ENCODE results near the gene MIA.

The MIA gene

DNA sequence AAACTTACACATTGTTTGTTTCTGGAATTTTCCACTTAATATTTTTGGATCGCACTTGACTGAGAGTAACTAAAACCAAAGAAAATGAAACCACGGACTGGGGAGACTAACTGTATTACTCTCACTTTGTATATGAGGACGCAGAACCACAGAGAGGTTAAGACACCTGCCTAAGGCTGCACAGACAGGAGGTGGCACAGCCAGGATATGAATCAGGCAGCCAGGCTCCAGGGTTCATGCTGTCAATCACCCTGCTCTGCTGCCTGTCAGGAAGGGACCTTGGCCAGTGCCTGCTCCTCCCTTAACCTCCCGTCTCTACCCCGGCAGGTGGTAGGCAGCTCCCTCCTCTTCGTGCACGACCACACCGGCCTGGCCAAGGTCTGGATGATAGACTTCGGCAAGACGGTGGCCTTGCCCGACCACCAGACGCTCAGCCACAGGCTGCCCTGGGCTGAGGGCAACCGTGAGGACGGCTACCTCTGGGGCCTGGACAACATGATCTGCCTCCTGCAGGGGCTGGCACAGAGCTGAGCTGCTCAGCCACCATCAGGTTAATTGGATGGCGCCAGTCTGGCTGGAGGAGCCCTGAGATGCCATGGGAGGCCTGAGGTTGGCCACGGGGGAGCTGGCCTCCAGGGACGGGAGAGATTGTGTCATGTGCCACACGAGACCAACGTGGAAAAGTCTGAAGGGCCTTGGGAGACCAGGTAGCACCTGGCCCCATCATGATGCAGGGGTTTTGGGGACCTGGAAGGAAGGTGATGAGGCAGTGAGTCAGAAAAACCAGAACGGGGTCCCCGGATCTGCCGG is 36.1 kb upstream of the MIA start:
- no peak for FAIRE-seq
- TF ChIP-seq, protein P1, sequence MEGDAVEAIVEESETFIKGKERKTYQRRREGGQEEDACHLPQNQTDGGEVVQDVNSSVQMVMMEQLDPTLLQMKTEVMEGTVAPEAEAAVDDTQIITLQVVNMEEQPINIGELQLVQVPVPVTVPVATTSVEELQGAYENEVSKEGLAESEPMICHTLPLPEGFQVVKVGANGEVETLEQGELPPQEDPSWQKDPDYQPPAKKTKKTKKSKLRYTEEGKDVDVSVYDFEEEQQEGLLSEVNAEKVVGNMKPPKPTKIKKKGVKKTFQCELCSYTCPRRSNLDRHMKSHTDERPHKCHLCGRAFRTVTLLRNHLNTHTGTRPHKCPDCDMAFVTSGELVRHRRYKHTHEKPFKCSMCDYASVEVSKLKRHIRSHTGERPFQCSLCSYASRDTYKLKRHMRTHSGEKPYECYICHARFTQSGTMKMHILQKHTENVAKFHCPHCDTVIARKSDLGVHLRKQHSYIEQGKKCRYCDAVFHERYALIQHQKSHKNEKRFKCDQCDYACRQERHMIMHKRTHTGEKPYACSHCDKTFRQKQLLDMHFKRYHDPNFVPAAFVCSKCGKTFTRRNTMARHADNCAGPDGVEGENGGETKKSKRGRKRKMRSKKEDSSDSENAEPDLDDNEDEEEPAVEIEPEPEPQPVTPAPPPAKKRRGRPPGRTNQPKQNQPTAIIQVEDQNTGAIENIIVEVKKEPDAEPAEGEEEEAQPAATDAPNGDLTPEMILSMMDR (IDR thresholded peaks at IDR 0.05; ENCODE audit: insufficient read depth, missing control alignments) = no peak
- DNase-seq (ENCODE audit: insufficient read length, low spot score) = no peak

DNA sequence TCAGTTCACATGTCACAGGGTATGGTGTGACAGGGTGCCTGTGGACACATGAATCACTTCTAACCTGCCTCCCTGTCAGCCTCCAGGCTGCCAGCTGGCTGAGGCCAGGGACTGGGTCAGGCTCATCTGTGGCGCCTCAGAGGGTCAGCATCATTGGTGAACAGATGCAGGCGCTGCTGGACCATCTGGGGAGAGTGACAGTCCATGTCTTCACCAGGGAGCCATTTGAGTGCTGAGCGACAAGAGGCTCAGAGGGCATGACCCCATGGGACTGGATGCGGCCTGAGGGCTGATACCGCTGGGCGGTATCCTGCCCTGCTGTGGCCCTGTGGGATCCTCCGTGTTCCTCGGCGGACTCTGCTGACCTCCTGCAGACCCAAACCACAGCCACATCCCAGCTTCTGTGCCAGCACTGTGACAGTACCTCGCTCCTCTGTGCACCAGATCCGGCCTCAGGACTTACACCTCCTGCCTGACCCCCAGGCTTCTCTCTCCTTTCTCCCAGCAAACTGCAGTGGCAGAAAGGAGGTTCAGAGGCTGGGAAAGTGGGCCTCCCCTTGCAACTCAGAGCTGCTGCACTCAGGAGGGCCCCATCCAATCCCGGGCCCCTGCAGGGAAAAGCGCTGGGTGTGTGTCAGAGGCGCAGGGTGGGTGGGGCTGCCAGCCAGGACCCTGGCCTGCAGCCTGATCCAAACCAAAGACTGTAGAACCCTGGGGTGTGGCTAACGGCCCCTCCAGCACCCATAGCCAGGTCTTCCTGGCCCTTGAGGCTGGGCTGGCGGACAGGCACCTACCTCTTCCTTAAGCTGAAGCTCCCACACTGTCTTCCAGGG is 35.2 kb upstream of the MIA start:
- FAIRE-seq (no peak), DNase-seq (ENCODE audit: insufficient read length, low spot score) (no peak)
- TF ChIP-seq, protein P1 (IDR thresholded peaks at IDR 0.05; ENCODE audit: insufficient read depth, missing control alignments) = no peak

DNA sequence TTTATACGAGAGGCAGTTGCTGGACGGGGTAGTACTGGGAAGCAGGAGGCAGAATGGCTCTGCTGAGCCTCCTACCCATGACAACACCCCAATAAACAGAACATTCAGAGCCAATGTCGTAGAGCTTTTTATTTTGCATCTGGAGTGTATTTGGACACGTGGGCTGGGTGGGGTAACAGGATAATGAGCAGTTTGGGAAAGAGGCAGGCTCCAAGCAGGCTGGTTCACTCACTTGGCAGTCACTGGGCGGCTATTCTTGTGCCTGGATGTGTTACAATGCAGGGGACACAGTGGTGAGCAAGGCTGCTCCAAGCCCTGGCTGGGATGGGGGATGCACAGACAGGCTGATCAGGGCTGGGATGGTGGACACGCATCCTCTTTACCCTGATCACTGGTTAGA is 34.6 kb upstream of the MIA start:
- DNase-seq (ENCODE audit: insufficient read length, low spot score) = no peak
- TF ChIP-seq, protein P1 (IDR thresholded peaks at IDR 0.05; ENCODE audit: insufficient read depth, missing control alignments) = no peak
- FAIRE-seq = no peak

DNA sequence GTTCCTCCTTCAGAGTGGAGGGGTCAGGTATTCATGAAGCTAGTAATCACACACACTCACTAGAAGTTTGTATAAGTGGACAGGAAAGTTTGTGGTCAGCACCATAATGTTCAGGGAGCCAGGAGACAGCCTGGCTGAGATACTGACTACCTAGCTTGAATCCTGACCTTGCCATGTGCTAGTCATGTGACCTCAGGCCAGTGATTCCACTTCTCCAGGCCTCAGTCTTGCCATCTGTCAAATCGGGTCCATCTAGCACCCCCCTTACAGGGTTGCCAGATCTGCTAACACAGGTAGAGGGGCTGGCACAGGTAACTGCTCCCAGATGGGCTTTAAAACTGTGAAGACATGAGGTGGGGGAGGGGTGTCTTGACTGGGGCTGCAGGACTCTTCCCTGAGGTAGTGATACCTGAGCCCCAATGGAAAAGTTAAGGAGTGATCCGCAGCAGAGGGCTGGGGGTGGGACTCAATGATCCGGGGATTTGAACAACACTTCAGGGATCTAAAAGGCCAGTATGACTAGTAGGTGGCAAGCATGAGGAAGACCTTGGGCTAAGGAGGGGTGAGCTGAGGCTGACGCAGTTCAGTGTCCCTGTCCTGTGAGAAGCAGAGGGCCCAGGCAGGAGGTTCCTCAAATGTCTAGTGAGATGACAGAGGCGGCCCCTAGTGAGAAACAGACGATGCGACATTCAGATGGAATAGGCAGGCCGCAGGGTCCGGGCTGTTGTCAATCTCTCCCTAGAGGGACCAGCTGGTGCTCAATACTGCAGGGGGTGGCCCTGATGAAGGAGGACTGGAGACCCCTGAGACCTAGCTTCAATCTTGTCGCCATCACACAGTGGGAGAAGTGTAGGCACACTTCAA is 33.6 kb upstream of the MIA start:
- DNase-seq (ENCODE audit: insufficient read length, low spot score) (no peak), FAIRE-seq (no peak)
- TF ChIP-seq, protein P1 (IDR thresholded peaks at IDR 0.05; ENCODE audit: insufficient read depth, missing control alignments) = peak; percentile 4

DNA sequence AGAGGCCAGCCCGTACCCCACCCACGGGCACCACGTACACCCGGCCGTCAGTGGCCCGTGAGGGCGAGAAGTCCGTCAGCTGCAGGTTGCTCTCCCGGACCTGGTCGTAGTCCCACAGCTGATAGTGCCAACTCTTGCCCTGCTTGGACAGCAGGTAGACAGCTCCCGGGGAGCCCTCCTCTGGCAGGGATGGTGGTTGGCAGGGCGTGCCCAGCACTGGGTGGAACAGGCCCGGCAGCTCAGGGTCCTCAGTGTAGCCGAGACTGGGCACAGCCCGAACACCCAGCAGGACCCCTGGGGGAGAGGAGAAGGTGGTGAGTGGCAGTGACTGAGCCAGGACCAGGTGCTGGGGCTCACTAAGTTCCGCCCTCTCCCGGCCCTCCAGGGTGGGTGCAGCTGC is 32.8 kb upstream of the MIA start:
- FAIRE-seq (no peak), DNase-seq (ENCODE audit: insufficient read length, low spot score) (no peak)
- TF ChIP-seq, protein P1 (IDR thresholded peaks at IDR 0.05; ENCODE audit: insufficient read depth, missing control alignments) = no peak

DNA sequence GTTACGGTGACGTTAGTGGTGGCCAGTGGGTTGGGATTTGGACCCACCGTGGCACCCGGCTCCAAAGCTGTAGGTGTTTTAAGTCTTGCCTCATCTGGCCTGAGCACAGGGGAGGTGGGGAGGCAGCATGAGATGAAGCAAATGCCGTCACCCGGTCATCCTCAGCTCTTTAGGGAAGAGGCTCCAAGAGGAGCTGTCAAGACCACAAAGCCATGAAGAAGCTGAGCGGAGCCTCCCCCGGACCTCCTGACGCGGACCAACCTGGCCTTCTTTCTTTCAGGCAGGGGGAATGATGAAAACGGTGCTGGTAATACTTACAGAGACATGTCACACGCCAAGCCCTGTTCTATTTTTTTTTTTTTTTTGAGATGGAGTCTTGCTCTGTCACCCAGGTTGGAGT is 32.4 kb upstream of the MIA start:
- DNase-seq (ENCODE audit: insufficient read length, low spot score) (no peak), FAIRE-seq (no peak)
- TF ChIP-seq, protein P1 (IDR thresholded peaks at IDR 0.05; ENCODE audit: insufficient read depth, missing control alignments) = no peak

Measured in D721Med (cell line).